Right lobe of liver (tissue), 4 donors: ENCODE measurements around the gene MYO7A.

Experiments used
- CTCF ChIP-seq, 4 donors: fragments of 200-600 bp in 3 of 4; fragments of 450-650 bp in 1 of 4; IDR thresholded peaks; one replicate each; pipeline versions ENCODE4 v1.5.1 to v1.8.0; 2016 to 2022; ENCODE audit warnings: antibody characterized with exemption in 4 of 4, mild to moderate bottlenecking in 2 of 4
- POLR2A ChIP-seq: fragments of 450-650 bp; IDR thresholded peaks from one replicate; pipeline ENCODE4 v1.6.1; 2017; ENCODE audit warnings: antibody characterized with exemption, mild to moderate bottlenecking
- donor health status: DM: no; HTN: no; CAD: no.
- donor health status: DM: no; HTN: no; CAD: no.
- donor health status: DM: no; HTN: yes; CAD: no.

- no peak for TF ChIP-seq CTCF (IDR thresholded peaks at IDR 0.05)
- no peak for TF ChIP-seq POLR2A
These were observed 25.5 kb upstream of the MYO7A start, which contains the start of gene OMP for GRCh38 chr11:77102246-77103210.
